PFSK-1 (cell line): Measurements from ENCODE around the gene TMEM53.

ENCODE experiments used
- FOXP2 ChIP-seq: optimal IDR thresholded peaks from 2 replicates; pipeline ENCODE3; 2011; ENCODE audit warnings: borderline replicate concordance, control low read depth, inconsistent platforms; ENCODE audit not compliant: insufficient read depth; ENCODE audit errors: extremely low read length, extremely low read depth
- POLR2AphosphoS5 ChIP-seq: IDR thresholded peaks from 2 replicates; pipeline ENCODE4 v1.6.1; 2012; ENCODE audit warnings: low read depth, mild to moderate bottlenecking, control low read depth, low read length, moderate library complexity
- SIN3A ChIP-seq: IDR thresholded peaks from 2 replicates; pipeline ENCODE4 v1.6.1; 2012; ENCODE audit warnings: mild to moderate bottlenecking, low read length, moderate library complexity, borderline replicate concordance; ENCODE audit not compliant: insufficient read depth
- TAF1 ChIP-seq: IDR thresholded peaks from 2 replicates; pipeline ENCODE4 v1.6.1; 2012; ENCODE audit warnings: low read length, control low read depth, borderline replicate concordance; ENCODE audit not compliant: insufficient read depth
- TF ChIP-seq, protein P1 (sequence below), 2 experiments: IDR thresholded peaks; 2 replicates each; pipeline versions ENCODE4 v1.6.1 to v1.8.0; 2011 to 2012; ENCODE audit warnings: low read depth in 2 of 2, low read length in 2 of 2, control low read depth in 1 of 2, inconsistent platforms in 1 of 2, mild to moderate bottlenecking in 1 of 2, moderate library complexity in 1 of 2; ENCODE audit not compliant: insufficient read depth in 1 of 2

DNA sequence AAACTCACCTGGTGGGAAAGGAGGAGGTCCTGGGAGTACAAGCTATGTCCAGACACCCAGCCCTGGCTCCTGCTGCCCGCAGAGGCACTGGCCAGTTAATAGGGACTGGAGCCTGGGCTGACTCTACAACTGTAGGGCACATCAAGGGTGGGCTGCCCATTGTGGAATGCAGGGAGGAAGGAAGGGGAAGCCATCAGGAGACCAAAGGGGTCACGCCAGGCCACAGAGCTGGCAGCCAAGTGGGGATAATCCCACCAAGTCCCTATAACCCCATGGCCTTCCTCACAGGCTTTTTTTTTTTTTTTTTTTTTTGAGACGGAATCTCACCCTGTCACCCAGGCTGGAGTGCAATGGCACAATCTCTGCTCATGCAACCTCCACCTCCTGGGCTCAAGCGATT lies 14.7 kb downstream of the TMEM53 start:
- TF ChIP-seq, protein P1, sequence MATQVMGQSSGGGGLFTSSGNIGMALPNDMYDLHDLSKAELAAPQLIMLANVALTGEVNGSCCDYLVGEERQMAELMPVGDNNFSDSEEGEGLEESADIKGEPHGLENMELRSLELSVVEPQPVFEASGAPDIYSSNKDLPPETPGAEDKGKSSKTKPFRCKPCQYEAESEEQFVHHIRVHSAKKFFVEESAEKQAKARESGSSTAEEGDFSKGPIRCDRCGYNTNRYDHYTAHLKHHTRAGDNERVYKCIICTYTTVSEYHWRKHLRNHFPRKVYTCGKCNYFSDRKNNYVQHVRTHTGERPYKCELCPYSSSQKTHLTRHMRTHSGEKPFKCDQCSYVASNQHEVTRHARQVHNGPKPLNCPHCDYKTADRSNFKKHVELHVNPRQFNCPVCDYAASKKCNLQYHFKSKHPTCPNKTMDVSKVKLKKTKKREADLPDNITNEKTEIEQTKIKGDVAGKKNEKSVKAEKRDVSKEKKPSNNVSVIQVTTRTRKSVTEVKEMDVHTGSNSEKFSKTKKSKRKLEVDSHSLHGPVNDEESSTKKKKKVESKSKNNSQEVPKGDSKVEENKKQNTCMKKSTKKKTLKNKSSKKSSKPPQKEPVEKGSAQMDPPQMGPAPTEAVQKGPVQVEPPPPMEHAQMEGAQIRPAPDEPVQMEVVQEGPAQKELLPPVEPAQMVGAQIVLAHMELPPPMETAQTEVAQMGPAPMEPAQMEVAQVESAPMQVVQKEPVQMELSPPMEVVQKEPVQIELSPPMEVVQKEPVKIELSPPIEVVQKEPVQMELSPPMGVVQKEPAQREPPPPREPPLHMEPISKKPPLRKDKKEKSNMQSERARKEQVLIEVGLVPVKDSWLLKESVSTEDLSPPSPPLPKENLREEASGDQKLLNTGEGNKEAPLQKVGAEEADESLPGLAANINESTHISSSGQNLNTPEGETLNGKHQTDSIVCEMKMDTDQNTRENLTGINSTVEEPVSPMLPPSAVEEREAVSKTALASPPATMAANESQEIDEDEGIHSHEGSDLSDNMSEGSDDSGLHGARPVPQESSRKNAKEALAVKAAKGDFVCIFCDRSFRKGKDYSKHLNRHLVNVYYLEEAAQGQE (IDR thresholded peaks at IDR 0.05; ENCODE audit: insufficient read depth in 1 of 2, low read depth in 2 of 2, low read length in 2 of 2), result no peak
- TF ChIP-seq TAF1 (no peak), POLR2AphosphoS5 (no peak), SIN3A (no peak), FOXP2 (no peak)
